K562 (cell line): ENCODE results near the gene GADD45G. TPM values are rescaled to one million over a fixed set of nuclear protein-coding genes. Genes with fewer than 3 reads are reported as not detected.

Experiments
- ATAC-seq: fragments of 200-7000 bp; cut with Tn5 transposase; 3 replicates; pipeline ENCODE4 v1.9.1; 2020; ENCODE audit warnings: moderate library complexity
- BruUV-seq: library from RNA; stranded (reverse); fragments of 400-500 nt; replicated peaks from 2 replicates; lab custom pipeline; 2021; lab: Mats Ljungman, UMichigan
- CTCF ChIA-PET: fragments of 300-600 bp; formaldehyde crosslinking; extraction: SDS; loops from one replicate; lab custom pipeline; 2021; ENCODE audit warnings: low intra/inter-chr PET ratio; lab: Yijun Ruan, JAX
- POLR2A ChIA-PET: fragments of 300-600, 350-650 bp; sonication (Branson Sonifier 250); formaldehyde crosslinking; extraction: SDS; loops from one replicate; lab custom pipeline; 2021; ENCODE audit warnings: antibody characterized with exemption, inconsistent platforms; lab: Yijun Ruan, JAX
- DNase-seq, 4 experiments: peaks; one replicate each; pipeline versions ENCODE4 v3.0.0 to v3.0.0-alpha.2; 2011 to 2018; ENCODE audit warnings: low spot score in 3 of 4, mixed read lengths in 3 of 4; ENCODE audit errors: extremely low read depth in 1 of 4
- FAIRE-seq: peaks from 2 replicates; lab custom pipeline; 2011; peaks lifted over from hg19 to GRCh38; lab: Jason Lieb, UNC
- H2AFZ ChIP-seq: 2 replicates; pipeline ENCODE4 v1.6.0; 2011; ENCODE audit warnings: low read depth, low read length, control low read depth, inconsistent platforms
- H3K27ac ChIP-seq: fragments of 200-600 bp; 3 replicates; pipeline ENCODE4 v1.8.0; 2011; ENCODE audit warnings: low read depth, mild to moderate bottlenecking, control low read depth, inconsistent platforms, low read length, moderate library complexity, mixed read lengths; ENCODE audit errors: extremely low read depth
- H3K27me3 ChIP-seq, 2 experiments: fragments of 300-600 bp in 1 of 2; 2 replicates in 1 of 2; 3 replicates in 1 of 2; pipeline versions ENCODE4 v1.6.0 to v1.8.0; 2011; ENCODE audit warnings: inconsistent platforms in 2 of 2, low read length in 2 of 2, mild to moderate bottlenecking in 1 of 2, mixed read lengths in 1 of 2, moderate library complexity in 1 of 2; ENCODE audit not compliant: control insufficient read depth in 2 of 2, insufficient read depth in 2 of 2
- H3K36me3 ChIP-seq: fragments of 300-600 bp; 3 replicates; pipeline ENCODE4 v1.8.0; 2011; ENCODE audit warnings: mild to moderate bottlenecking, low read length, inconsistent platforms; ENCODE audit not compliant: control insufficient read depth, insufficient read depth
- H3K4me1 ChIP-seq, 2 experiments: fragments of 200-600 bp in 1 of 2; replicated peaks in 1 of 2; 2 replicates in 1 of 2; 3 replicates in 1 of 2; pipeline versions ENCODE4 v1.5.1 to v1.8.0; 2011; ENCODE audit warnings: inconsistent platforms in 2 of 2, low read length in 2 of 2, mild to moderate bottlenecking in 1 of 2, mixed read lengths in 1 of 2, moderate library complexity in 1 of 2; ENCODE audit not compliant: control insufficient read depth in 2 of 2, insufficient read depth in 2 of 2
- H3K4me2 ChIP-seq: 2 replicates; pipeline ENCODE4 v1.6.1; 2011; ENCODE audit warnings: low read length, control low read depth, inconsistent platforms, mixed read lengths; ENCODE audit not compliant: insufficient read depth
- H3K4me3 ChIP-seq: fragments of 200-600 bp; sonication (generic), shearing (Covaris generic); 2 replicates; pipeline ENCODE4 v1.5.1; 2016; ENCODE audit warnings: control low read depth, inconsistent platforms
- H3K79me2 ChIP-seq: fragments of 200-600 bp; 3 replicates; pipeline ENCODE4 v1.8.0; 2011; ENCODE audit warnings: low read length, inconsistent platforms; ENCODE audit not compliant: control insufficient read depth, insufficient read depth
- H3K9ac ChIP-seq, 2 experiments: 2 replicates each; pipeline versions ENCODE4 v1.6.0 to v1.6.1; 2011; ENCODE audit warnings: low read depth in 2 of 2, low read length in 2 of 2, control low read depth in 1 of 2, inconsistent platforms in 1 of 2, mild to moderate bottlenecking in 1 of 2, mixed read lengths in 1 of 2; ENCODE audit not compliant: insufficient read depth in 1 of 2
- H3K9me1 ChIP-seq: one replicate; pipeline ENCODE4 v1.6.0; 2011; ENCODE audit warnings: inconsistent platforms, mild to moderate bottlenecking, low read length, moderate library complexity; ENCODE audit not compliant: control insufficient read depth, insufficient read depth
- H3K9me3 ChIP-seq: replicated peaks from 2 replicates; pipeline ENCODE4 v1.5.1; 2011; ENCODE audit warnings: low read depth, low read length, inconsistent platforms; ENCODE audit not compliant: control insufficient read depth, insufficient read depth
- H4K20me1 ChIP-seq: replicated peaks from 2 replicates; pipeline ENCODE4 v1.6.1; 2011; ENCODE audit warnings: low read length, inconsistent platforms, mixed read lengths; ENCODE audit not compliant: control insufficient read depth, insufficient read depth
- CTBP1 ChIP-seq: fragments of 450-650 bp; IDR thresholded peaks from 2 replicates; pipeline ENCODE4 v1.6.1; 2016; ENCODE audit warnings: borderline replicate concordance
- PRPF4 ChIP-seq: fragments of 200-400 bp; formaldehyde crosslinking; IDR thresholded peaks from one replicate; pipeline ENCODE4 v1.6.1; 2017; ENCODE audit warnings: low read length, low read depth, mild to moderate bottlenecking; ENCODE audit not compliant: insufficient read depth, poor library complexity, severe bottlenecking
- RBM39 ChIP-seq: fragments of 200-400 bp; formaldehyde crosslinking; optimal IDR thresholded peaks from 2 replicates; pipeline ENCODE3; 2018; ENCODE audit warnings: low read depth, low read length
- SNRNP70 ChIP-seq: fragments of 200-400 bp; formaldehyde crosslinking; optimal IDR thresholded peaks from 2 replicates; pipeline ENCODE3; 2017; ENCODE audit warnings: low read depth, low read length
- ZNF347 ChIP-seq: fragments of 450-650 bp; formaldehyde crosslinking; IDR thresholded peaks from 2 replicates; pipeline ENCODE4 v1.4.0; 2020; ENCODE audit warnings: low read depth, mild to moderate bottlenecking, moderate library complexity
- ZNF589 ChIP-seq: fragments of 200-800 bp; sonication (Bioruptor generic); IDR thresholded peaks from 2 replicates; pipeline ENCODE4 v1.6.1; 2016; ENCODE audit warnings: low read depth, missing genetic modification characterization, missing compliant biosample characterization
- WGBS: fragments of 100-300 bp; shearing (Covaris generic); methylation state at CpG from one replicate; pipeline ENCODE4 v1.1.6; 2016; ENCODE audit warnings: low coverage, mixed read lengths; ENCODE audit not compliant: insufficient coverage; ENCODE audit errors: missing lambda C conversion rate; 5-methylcytosine and 5-hydroxymethylcytosine counted together
- in situ Hi-C: fragments of 300-500 bp; cut with MboI; formaldehyde crosslinking; loops from 4 replicates; pipeline ENCODE4 v1.15.0; 2018; ENCODE audit warnings: inconsistent platforms, mixed read lengths
- intact Hi-C: fragments of 100-400 bp; cut with micrococcal nuclease; formaldehyde crosslinking; loops from 2 replicates; pipeline ENCODE4 v1.14.2; 2022
- polyA plus RNA-seq, 8 experiments: library from polyadenylated mRNA; depleted of rRNA in 4 of 8; stranded (reverse) in 5 of 8; unstranded in 3 of 8; fragments of >200 nt; fragmentation: Nextera tagmentation in 2 of 8; fragmentation: Illumina TruSeq in 1 of 8; extraction: Ambion mirVana in 2 of 8; extraction: Trizol in 1 of 8; gene quantifications; 2 replicates each; pipeline versions ENCODE4 v1.2.1 to v1.2.3, GENCODE V29; 2011 to 2014; ENCODE audit warnings: inconsistent platforms in 1 of 8, missing spikeins in 1 of 8
- total RNA-seq, 7 experiments: library from RNA; depleted of rRNA in 6 of 7; stranded (reverse); fragments of >200 nt in 6 of 7; fragmentation: Illumina TruSeq in 2 of 7; extraction: Trizol in 2 of 7; gene quantifications; 2 replicates each; pipeline versions ENCODE4 v1.2.1 to v1.2.3, GENCODE V29; 2011 to 2021; ENCODE audit warnings: low replicate concordance in 1 of 7
- TF ChIP-seq, protein P1 (sequence below): fragments of 450-650 bp; IDR thresholded peaks from 2 replicates; pipeline ENCODE4 v1.6.1; 2016; ENCODE audit warnings: missing biosample characterization, missing genetic modification characterization

The GADD45G gene
- total and polyA plus RNA-seq, 9 of the 15 experiments (the other 6 are each of a cell fraction or from before 2014, with no cell fraction given), result 0.20 to 0.34 TPM; not detected in 7

DNA sequence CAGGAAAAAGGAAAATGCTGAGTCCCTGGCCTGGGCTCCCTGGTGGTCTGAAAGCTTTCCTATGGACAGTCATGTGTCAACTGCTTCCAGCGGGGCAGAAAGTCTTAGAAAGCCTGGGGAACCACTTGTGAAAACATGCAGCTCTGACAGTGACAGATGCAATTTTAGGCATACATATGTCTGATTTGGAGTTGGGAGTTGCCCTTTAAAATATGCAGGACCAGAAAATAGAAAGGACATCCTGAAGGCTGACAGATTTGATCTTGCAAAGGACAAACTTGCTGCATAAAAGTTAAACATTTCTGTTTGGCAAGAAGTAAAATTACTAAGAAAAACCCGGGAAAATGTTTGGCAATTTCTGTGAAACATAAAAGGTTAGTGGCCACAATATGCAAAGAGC is 23.8 kb downstream of the GADD45G start:
- in situ Hi-C loops (no loop called here), intact Hi-C loops (no loop called here)
- CTCF ChIA-PET, result no interaction called here
- H3K9me1 ChIP-seq, result no peaks in the 10 kb centered on the region
- peaks cover 3 to 40% of the 10 kb centered on the region in 2 experiments; a peak in 3 of 5 replicates for H3K27me3 ChIP-seq
- H3K27ac ChIP-seq, result no peak overlapping the region
- no TSS peak for BruUV-seq
- FAIRE-seq (no peak), DNase-seq (no peak), ATAC-seq (no peak)
- H2AFZ ChIP-seq, result no peak overlapping the region
- H3K36me3 ChIP-seq, result no peaks in the 10 kb centered on the region
- no peak overlapping the region for H3K4me3 ChIP-seq
- H3K9ac ChIP-seq, result no peak overlapping the region
- TF ChIP-seq RBM39 (no peak), CTBP1 (no peak), ZNF589 (no peak), SNRNP70 (no peak), ZNF347 (CRISPR knock-in tag) (no peak), PRPF4 (no peak)
- TF ChIP-seq, protein P1, sequence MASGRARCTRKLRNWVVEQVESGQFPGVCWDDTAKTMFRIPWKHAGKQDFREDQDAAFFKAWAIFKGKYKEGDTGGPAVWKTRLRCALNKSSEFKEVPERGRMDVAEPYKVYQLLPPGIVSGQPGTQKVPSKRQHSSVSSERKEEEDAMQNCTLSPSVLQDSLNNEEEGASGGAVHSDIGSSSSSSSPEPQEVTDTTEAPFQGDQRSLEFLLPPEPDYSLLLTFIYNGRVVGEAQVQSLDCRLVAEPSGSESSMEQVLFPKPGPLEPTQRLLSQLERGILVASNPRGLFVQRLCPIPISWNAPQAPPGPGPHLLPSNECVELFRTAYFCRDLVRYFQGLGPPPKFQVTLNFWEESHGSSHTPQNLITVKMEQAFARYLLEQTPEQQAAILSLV (tag), result no peak
- H3K9me3 ChIP-seq, result no peaks in the 10 kb centered on the region
- no peak overlapping the region for H3K4me2 ChIP-seq
- no peaks in the 10 kb centered on the region for H3K79me2 ChIP-seq
- no peaks in the 10 kb centered on the region for H4K20me1 ChIP-seq
- WGBS, result 0% methylated on average over 2 of the region's 2 CpGs
- POLR2A ChIA-PET, result no interaction called here
- no peaks in the 10 kb centered on the region for H3K4me1 ChIP-seq
